Hepatocyte (in vitro differentiated cells): ENCODE measurements around the gene KIAA1671. TPM values are rescaled to one million over a fixed set of nuclear protein-coding genes. Genes with fewer than 3 reads are reported as not detected.

ENCODE experiments used
- DNase-seq: peaks from one replicate; pipeline ENCODE4 v3.0.0-alpha.2; 2016; ENCODE audit warnings: low spot score
- H2AFZ ChIP-seq: fragments of 200-600 bp; sonication (generic); 2 replicates; pipeline ENCODE4 v1.6.0; 2016; ENCODE audit warnings: antibody characterized with exemption, mild to moderate bottlenecking
- H3K27ac ChIP-seq: fragments of 200-600 bp; sonication (generic); 2 replicates; pipeline ENCODE4 v1.5.1; 2016; ENCODE audit warnings: mild to moderate bottlenecking
- H3K27me3 ChIP-seq: fragments of 200-600 bp; sonication (generic); 2 replicates; pipeline ENCODE4 v1.6.1; 2016
- H3K36me3 ChIP-seq: fragments of 200-600 bp; sonication (generic); replicated peaks from 2 replicates; pipeline ENCODE4 v1.5.1; 2016; ENCODE audit warnings: low read depth; ENCODE audit not compliant: insufficient read depth
- H3K4me1 ChIP-seq: fragments of 200-600 bp; sonication (generic); 2 replicates; pipeline ENCODE4 v1.5.1; 2016; ENCODE audit warnings: mild to moderate bottlenecking, moderate library complexity; ENCODE audit not compliant: insufficient read depth
- H3K4me2 ChIP-seq: fragments of 200-600 bp; sonication (generic); 2 replicates; pipeline ENCODE4 v1.6.0; 2016
- H3K4me3 ChIP-seq: fragments of 200-600 bp; sonication (generic); 2 replicates; pipeline ENCODE4 v1.5.1; 2016; ENCODE audit warnings: mild to moderate bottlenecking
- H3K79me2 ChIP-seq: fragments of 200-600 bp; sonication (generic); 2 replicates; pipeline ENCODE4 v1.6.0; 2017; ENCODE audit warnings: mild to moderate bottlenecking
- H3K9me2 ChIP-seq: fragments of 200-600 bp; sonication (generic); replicated peaks from 2 replicates; pipeline ENCODE4 v1.6.0; 2017; ENCODE audit warnings: mild to moderate bottlenecking; ENCODE audit not compliant: insufficient read depth
- H3K9me3 ChIP-seq: fragments of 200-600 bp; sonication (generic); 2 replicates; pipeline ENCODE4 v1.5.1; 2016; ENCODE audit warnings: low read depth, mild to moderate bottlenecking
- H4K20me1 ChIP-seq: fragments of 200-600 bp; sonication (generic); 2 replicates; pipeline ENCODE4 v1.6.0; 2016; ENCODE audit warnings: mild to moderate bottlenecking; ENCODE audit not compliant: insufficient read depth, poor library complexity, severe bottlenecking
- CTCF ChIP-seq: fragments of 200-600 bp; sonication (generic); IDR thresholded peaks from 2 replicates; pipeline ENCODE4 v1.5.1; 2016; ENCODE audit warnings: antibody characterized with exemption, mild to moderate bottlenecking; ENCODE audit not compliant: poor library complexity
- EZH2 ChIP-seq: fragments of 200-600 bp; sonication (generic); IDR thresholded peaks from 2 replicates; pipeline ENCODE4 v1.6.1; 2016; ENCODE audit warnings: antibody characterized with exemption, mild to moderate bottlenecking, borderline replicate concordance
- EZH2phosphoT487 ChIP-seq: fragments of 200-600 bp; sonication (generic); IDR thresholded peaks from one replicate; pipeline ENCODE4 v1.6.1; 2018; ENCODE audit warnings: antibody characterized with exemption, mild to moderate bottlenecking, low read depth, moderate library complexity; ENCODE audit not compliant: unreplicated experiment, severe bottlenecking
- WGBS: methylation state at CpG from one replicate; pipeline ENCODE4 v1.1.6; 2016; ENCODE audit warnings: low lambda C conversion rate; ENCODE audit errors: missing lambda C conversion rate; 5-methylcytosine and 5-hydroxymethylcytosine counted together
- polyA plus RNA-seq: library from polyadenylated mRNA; unstranded; fragments of >200 nt; fragmentation: Nextera tagmentation; extraction: Ambion mirVana; gene quantifications from 2 replicates; pipeline ENCODE4 v1.2.1, GENCODE V29; 2016
- total RNA-seq: library from RNA; depleted of rRNA; stranded (reverse); fragments of >200 nt; gene quantifications from 2 replicates; pipeline ENCODE4 v1.2.3, GENCODE V29; 2014

KIAA1671 gene
- total and polyA plus RNA-seq, 2 experiments from 2014 or later: 8.1 to 26.5 TPM

- Histone ChIP-seq H3K9me2 (no peaks in the 10 kb centered on the region), H2AFZ (no peak overlapping the region), H3K4me2 (no peak overlapping the region), H3K4me3 (no peak overlapping the region), H3K27me3 (no peaks in the 10 kb centered on the region), H4K20me1 (no peaks in the 10 kb centered on the region), H3K9me3 (no peaks in the 10 kb centered on the region), H3K79me2 (peaks cover 63% of the 10 kb centered on the region), H3K36me3 (no peaks in the 10 kb centered on the region), H3K4me1 (peaks cover 4% of the 10 kb centered on the region), H3K27ac (no peak overlapping the region)
- no peak for DNase-seq
- TF ChIP-seq EZH2phosphoT487 (no peak), EZH2 (no peak), CTCF (no peak)
- WGBS: 91% methylated on average over 8 of the region's 8 CpGs
Observed at GRCh38 chr22:24982301-24983056, 30.0 kb downstream of the KIAA1671 start.

DNA sequence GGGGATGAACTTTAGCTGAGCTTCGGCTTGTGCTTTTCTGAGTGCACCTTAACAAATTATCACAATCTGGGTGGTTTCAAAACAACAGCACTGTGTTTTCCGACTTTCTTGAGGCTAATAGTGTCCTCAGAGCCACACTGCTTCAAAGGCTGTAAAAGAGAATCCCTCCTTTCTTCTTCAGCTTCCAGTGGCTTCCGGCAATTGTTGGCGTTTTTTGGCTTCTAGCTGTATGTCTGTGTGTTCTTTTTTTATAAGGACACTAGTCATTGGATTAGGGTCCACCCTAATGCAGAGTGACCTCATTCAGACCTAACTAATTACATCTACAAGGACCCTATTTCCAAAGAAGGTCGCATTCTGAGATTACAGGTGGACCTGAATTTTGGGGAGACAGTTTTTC is 30.6 kb downstream of the KIAA1671 start:
- Histone ChIP-seq H3K27ac (no peak overlapping the region), H3K9me3 (no peaks in the 10 kb centered on the region)
- 73% methylated on average over 5 of the region's 5 CpGs for WGBS

DNA sequence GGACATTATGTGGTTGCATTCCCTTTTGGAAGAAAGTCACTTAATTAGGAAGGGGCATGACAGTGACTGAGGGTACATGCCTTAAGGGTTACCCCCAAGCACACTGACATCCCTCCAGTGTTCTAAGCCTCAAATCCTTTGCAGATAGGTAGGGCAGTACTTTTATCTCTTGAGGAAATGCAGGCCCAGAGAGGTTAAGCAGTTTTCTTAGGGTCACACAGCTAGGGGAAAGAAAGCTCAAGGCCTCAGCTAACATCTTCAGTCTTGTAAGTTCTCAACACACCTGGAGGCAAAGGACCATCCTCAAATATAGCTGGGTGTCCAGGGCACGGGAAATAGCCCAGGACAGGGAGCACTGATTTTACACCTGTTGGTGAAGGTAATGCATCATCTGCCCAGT is 31.6 kb downstream of the KIAA1671 start:
- TF ChIP-seq CTCF: no peak
- no peak for TF ChIP-seq EZH2
- TF ChIP-seq EZH2phosphoT487: no peak
- H3K27me3 ChIP-seq: no peaks in the 10 kb centered on the region
- no peaks in the 10 kb centered on the region for H3K9me3 ChIP-seq
- no peak for DNase-seq
- H3K27ac ChIP-seq: no peak overlapping the region
- H3K4me2 ChIP-seq: no peak overlapping the region
- no peaks in the 10 kb centered on the region for H3K4me1 ChIP-seq
- H3K9me2 ChIP-seq: no peaks in the 10 kb centered on the region
- H3K79me2 ChIP-seq: peaks cover 57% of the 10 kb centered on the region
- WGBS: 89% methylated on average over 1 of the region's 1 CpG
- no peaks in the 10 kb centered on the region for H3K36me3 ChIP-seq
- no peak overlapping the region for H2AFZ ChIP-seq
- H4K20me1 ChIP-seq: no peaks in the 10 kb centered on the region
- H3K4me3 ChIP-seq: no peak overlapping the region

More for the DNA sequence above, 30.6 kb downstream of the KIAA1671 start:
- TF ChIP-seq CTCF (no peak), EZH2 (no peak), EZH2phosphoT487 (no peak)
- Histone ChIP-seq H3K36me3 (no peaks in the 10 kb centered on the region), H3K4me2 (no peak overlapping the region), H3K27me3 (no peaks in the 10 kb centered on the region), H2AFZ (no peak overlapping the region), H3K4me3 (no peak overlapping the region), H3K79me2 (peaks cover 66% of the 10 kb centered on the region), H4K20me1 (no peaks in the 10 kb centered on the region), H3K9me2 (no peaks in the 10 kb centered on the region), H3K4me1 (no peaks in the 10 kb centered on the region)
- DNase-seq: no peak
